ENCODE measurements around the gene EPHA2.

EPHA2 gene

DNA sequence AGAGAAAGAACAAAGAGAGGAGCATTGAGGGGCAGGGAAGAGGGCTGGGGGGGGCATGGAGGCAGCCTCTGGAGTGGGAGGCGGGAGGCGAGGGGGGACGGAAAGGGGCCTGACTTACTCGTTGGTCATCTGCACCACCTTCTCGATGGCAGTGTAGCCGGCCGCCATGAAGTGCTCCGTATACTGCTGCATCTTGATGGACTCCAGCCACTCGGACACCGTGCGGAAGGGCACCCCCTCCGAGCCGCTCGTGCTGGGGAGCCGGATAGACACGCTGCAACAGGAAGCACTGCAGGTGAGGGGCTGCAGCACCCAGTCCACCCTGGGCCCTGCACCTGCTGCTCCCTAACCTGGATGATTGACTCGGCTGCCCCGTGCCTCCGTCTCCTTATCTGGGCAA lies 26.6 kb downstream of the EPHA2 start:
- TF ChIP-seq, protein P1, sequence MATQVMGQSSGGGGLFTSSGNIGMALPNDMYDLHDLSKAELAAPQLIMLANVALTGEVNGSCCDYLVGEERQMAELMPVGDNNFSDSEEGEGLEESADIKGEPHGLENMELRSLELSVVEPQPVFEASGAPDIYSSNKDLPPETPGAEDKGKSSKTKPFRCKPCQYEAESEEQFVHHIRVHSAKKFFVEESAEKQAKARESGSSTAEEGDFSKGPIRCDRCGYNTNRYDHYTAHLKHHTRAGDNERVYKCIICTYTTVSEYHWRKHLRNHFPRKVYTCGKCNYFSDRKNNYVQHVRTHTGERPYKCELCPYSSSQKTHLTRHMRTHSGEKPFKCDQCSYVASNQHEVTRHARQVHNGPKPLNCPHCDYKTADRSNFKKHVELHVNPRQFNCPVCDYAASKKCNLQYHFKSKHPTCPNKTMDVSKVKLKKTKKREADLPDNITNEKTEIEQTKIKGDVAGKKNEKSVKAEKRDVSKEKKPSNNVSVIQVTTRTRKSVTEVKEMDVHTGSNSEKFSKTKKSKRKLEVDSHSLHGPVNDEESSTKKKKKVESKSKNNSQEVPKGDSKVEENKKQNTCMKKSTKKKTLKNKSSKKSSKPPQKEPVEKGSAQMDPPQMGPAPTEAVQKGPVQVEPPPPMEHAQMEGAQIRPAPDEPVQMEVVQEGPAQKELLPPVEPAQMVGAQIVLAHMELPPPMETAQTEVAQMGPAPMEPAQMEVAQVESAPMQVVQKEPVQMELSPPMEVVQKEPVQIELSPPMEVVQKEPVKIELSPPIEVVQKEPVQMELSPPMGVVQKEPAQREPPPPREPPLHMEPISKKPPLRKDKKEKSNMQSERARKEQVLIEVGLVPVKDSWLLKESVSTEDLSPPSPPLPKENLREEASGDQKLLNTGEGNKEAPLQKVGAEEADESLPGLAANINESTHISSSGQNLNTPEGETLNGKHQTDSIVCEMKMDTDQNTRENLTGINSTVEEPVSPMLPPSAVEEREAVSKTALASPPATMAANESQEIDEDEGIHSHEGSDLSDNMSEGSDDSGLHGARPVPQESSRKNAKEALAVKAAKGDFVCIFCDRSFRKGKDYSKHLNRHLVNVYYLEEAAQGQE (IDR thresholded peaks at IDR 0.05; ENCODE audit: insufficient read depth in 1 of 2, low read depth in 2 of 2, low read length in 2 of 2), result no peak
- TF ChIP-seq POLR2AphosphoS5 (IDR thresholded peaks at IDR 0.05; ENCODE audit: low read depth, low read length), result no peak
- no peak for TF ChIP-seq FOXP2 (optimal IDR thresholded peaks at IDR 0.05; ENCODE audit: borderline replicate concordance, extremely low read depth, extremely low read length, insufficient read depth)

DNA sequence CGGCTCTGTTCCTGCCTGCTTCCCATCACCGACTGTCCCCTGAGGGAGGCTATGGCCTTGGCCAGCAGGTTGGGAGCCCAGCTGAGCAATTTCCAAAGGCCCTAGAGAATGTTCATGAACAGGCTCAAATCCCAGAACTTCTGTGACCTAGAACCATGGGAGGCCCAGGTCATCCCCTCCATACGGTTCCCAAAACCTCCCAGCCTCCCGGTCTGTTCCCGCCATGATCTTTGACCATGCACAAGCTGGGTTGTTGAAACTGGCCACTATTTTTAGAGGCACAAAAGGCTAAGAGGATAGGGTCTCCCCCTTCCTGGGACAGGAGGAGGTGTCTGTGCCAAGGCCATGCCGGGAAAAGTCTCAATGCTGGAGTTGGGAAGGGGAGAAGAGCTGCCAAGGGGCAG lies 27.5 kb downstream of the EPHA2 start:
- TF ChIP-seq POLR2AphosphoS5 (IDR thresholded peaks at IDR 0.05; ENCODE audit: low read depth, low read length), result no peak
- TF ChIP-seq SIN3A (IDR thresholded peaks at IDR 0.05; ENCODE audit: borderline replicate concordance, insufficient read depth, low read length), result no peak

DNA sequence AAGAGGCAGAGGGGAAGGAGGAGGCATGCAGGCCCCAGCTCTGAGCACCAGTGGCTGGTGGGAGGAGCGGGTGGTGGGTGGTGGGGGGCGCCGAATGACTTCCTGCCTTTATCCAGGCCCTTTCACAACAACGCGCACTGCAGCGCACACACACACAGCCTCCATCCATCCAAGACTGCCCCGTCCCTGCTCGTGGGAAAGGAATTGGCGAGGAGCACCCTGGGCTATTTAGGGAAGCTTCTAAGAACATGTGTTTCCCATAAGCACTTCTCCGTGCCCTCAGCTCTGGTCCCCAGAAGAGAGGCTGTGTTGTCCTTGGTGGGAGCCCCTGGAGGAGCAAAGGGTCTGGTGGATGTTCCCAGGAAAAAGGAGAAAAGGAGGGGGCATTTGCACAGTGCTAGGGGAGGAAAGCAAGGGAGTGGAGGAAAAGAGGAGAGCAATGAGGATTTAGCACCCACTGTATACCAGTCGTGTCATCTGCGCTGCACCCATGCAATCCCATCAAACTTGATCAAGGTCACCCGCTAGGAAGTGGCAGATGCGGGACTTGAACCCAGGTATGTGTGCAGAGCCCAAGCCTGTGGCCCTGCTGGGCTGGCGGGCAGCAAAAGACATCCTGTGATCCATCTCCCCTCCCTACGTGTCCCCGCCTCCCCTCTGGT lies 28.1 kb downstream of the EPHA2 start:
- TF ChIP-seq FOXP2 (optimal IDR thresholded peaks at IDR 0.05; ENCODE audit: borderline replicate concordance, extremely low read depth, extremely low read length, insufficient read depth) (no peak), TAF1 (IDR thresholded peaks at IDR 0.05; ENCODE audit: borderline replicate concordance, insufficient read depth, low read length) (no peak), POLR2AphosphoS5 (IDR thresholded peaks at IDR 0.05; ENCODE audit: low read depth, low read length) (no peak), SIN3A (IDR thresholded peaks at IDR 0.05; ENCODE audit: borderline replicate concordance, insufficient read depth, low read length) (no peak)
- TF ChIP-seq, protein P1 (IDR thresholded peaks at IDR 0.05; ENCODE audit: insufficient read depth in 1 of 2, low read depth in 2 of 2, low read length in 2 of 2), result no peak

DNA sequence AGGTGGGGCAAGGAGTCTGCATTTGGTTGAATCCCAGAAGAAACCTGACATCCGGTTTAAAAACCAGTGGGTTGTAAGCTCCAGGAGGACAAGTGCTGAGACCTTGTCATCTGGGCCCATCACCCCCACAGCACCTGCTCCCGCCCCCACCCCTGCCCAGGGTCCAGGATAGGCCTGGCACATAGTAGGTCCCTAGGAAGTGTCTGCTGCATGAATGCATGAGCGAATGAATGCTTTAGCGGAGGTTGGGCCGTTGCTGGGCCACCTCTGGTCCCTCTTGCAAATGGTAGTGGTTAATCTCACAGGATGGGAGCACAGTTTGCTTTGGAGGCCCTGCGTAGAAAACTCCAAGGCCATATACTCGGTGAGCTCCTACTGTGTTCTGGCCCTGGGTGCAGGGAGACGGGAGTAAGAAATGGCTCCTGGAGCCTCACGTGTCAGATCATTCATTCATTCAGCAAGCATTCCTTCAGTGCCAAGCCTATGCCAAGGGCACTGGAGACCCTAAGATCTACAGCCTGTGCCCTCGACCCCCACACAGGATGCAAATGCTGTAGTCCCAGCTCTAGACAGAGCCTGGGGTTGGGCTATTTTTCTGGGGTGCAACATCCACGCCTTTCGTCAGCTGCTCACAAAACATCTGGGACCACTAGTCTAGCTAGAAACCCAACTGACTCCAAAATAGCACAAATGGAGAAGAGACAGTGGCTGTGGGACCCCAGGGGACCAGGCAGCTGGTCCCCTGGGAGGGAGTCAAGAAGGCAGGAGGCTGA lies 28.9 kb downstream of the EPHA2 start:
- TF ChIP-seq SIN3A (IDR thresholded peaks at IDR 0.05; ENCODE audit: borderline replicate concordance, insufficient read depth, low read length), result no peak
- TF ChIP-seq, protein P1 (IDR thresholded peaks at IDR 0.05; ENCODE audit: insufficient read depth in 1 of 2, low read depth in 2 of 2, low read length in 2 of 2), result no peak
- TF ChIP-seq POLR2AphosphoS5 (IDR thresholded peaks at IDR 0.05; ENCODE audit: low read depth, low read length), result no peak
- TF ChIP-seq TAF1 (IDR thresholded peaks at IDR 0.05; ENCODE audit: borderline replicate concordance, insufficient read depth, low read length), result no peak
- no peak for TF ChIP-seq FOXP2 (optimal IDR thresholded peaks at IDR 0.05; ENCODE audit: borderline replicate concordance, extremely low read depth, extremely low read length, insufficient read depth)

DNA sequence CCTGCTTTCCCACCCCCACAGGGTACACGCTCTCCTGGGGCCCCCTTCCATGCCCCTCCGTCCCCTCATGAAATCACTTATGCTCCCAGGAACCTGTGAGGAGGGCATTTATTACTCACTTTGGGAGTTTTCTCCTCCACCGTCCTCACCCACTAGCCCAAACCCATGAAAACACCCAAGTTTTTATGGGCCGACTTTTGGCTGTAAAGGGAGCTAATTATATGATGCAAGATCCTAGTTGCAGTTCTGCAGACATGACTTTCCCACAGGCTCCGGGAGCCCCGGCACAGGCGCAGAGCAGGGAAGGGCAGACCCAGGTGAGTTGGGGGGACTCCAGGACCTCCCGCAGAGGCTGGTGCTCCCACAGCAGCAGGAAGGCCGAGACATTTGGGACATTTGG lies 29.7 kb downstream of the EPHA2 start:
- no peak for TF ChIP-seq SIN3A (IDR thresholded peaks at IDR 0.05; ENCODE audit: borderline replicate concordance, insufficient read depth, low read length)
- no peak for TF ChIP-seq FOXP2 (optimal IDR thresholded peaks at IDR 0.05; ENCODE audit: borderline replicate concordance, extremely low read depth, extremely low read length, insufficient read depth)
- TF ChIP-seq, protein P1 (IDR thresholded peaks at IDR 0.05; ENCODE audit: insufficient read depth in 1 of 2, low read depth in 2 of 2, low read length in 2 of 2), result no peak
- no peak for TF ChIP-seq TAF1 (IDR thresholded peaks at IDR 0.05; ENCODE audit: borderline replicate concordance, insufficient read depth, low read length)
- TF ChIP-seq POLR2AphosphoS5 (IDR thresholded peaks at IDR 0.05; ENCODE audit: low read depth, low read length), result no peak

All from PFSK-1 (cell line).